ENCODE data around the gene TSPAN18.

DNA sequence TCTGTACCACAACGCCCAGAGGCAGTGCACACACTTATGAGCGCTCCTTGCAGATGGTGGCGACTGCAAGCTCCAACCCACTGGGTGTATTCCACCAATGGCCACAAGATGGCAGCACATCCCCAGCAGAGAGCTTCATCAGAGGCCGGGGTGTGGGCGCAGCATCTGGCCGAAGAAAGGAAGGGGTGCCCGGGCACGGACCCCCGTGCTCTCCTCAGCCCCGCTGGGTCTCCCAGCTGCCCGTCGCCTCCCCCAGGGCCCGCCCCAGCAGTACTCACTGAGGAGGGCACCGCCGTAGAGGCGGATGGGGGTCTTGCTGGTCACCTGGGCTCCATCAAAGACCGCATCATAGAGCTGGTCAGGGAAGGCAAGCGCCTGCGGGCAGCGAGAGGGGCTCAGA, 209.8 kb downstream of the TSPAN18 start:
- TF ChIP-seq, protein P1, sequence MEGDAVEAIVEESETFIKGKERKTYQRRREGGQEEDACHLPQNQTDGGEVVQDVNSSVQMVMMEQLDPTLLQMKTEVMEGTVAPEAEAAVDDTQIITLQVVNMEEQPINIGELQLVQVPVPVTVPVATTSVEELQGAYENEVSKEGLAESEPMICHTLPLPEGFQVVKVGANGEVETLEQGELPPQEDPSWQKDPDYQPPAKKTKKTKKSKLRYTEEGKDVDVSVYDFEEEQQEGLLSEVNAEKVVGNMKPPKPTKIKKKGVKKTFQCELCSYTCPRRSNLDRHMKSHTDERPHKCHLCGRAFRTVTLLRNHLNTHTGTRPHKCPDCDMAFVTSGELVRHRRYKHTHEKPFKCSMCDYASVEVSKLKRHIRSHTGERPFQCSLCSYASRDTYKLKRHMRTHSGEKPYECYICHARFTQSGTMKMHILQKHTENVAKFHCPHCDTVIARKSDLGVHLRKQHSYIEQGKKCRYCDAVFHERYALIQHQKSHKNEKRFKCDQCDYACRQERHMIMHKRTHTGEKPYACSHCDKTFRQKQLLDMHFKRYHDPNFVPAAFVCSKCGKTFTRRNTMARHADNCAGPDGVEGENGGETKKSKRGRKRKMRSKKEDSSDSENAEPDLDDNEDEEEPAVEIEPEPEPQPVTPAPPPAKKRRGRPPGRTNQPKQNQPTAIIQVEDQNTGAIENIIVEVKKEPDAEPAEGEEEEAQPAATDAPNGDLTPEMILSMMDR (conservative IDR thresholded peaks at IDR 0.05; ENCODE audit: low read length): peak; percentile 96
- TF ChIP-seq EZH2phosphoT487 (IDR thresholded peaks at IDR 0.05; ENCODE audit: borderline replicate concordance): no peak
